Uterus (tissue), 4 donors: ENCODE data around the gene FBRS. TPM values are rescaled to one million over a fixed set of nuclear protein-coding genes. Genes with fewer than 3 reads are reported as not detected.

Source experiments
- DNase-seq, 2 donors: peaks; one replicate each; pipeline ENCODE4 v3.0.0-alpha.2; 2019 to 2020
- H3K27ac ChIP-seq, 2 donors: fragments of 200-600 bp; sonication (generic); 1 replicate in 1 of 2; 2 replicates in 1 of 2; pipeline ENCODE4 v1.5.1; 2016 to 2018
- H3K27me3 ChIP-seq, 2 donors: fragments of 200-600 bp; sonication (generic); one replicate each; pipeline ENCODE4 v1.5.1; 2018 to 2019; ENCODE audit warnings: control low read depth in 1 of 2
- H3K36me3 ChIP-seq, 2 donors: fragments of 200-600 bp; sonication (generic); one replicate each; pipeline ENCODE4 v1.5.1; 2019; ENCODE audit warnings: control low read depth in 1 of 2
- H3K4me1 ChIP-seq, 2 donors: fragments of 200-600 bp; sonication (generic); one replicate each; pipeline ENCODE4 v1.5.1; 2018 to 2019; ENCODE audit warnings: control low read depth in 1 of 2
- H3K4me3 ChIP-seq, 2 donors: fragments of 200-600 bp; sonication (generic); 1 replicate in 1 of 2; 2 replicates in 1 of 2; pipeline ENCODE4 v1.5.1; 2018 to 2019; ENCODE audit warnings: mild to moderate bottlenecking in 1 of 2
- H3K9me3 ChIP-seq, 2 donors: fragments of 200-600 bp; sonication (generic); one replicate each; pipeline ENCODE4 v1.5.1; 2019; ENCODE audit warnings: control low read depth in 1 of 2
- POLR2A ChIP-seq, 2 donors: fragments of 450-650 bp; IDR thresholded peaks; one replicate each; pipeline ENCODE4 v1.6.1; 2016; ENCODE audit warnings: antibody characterized with exemption in 2 of 2, mild to moderate bottlenecking in 1 of 2, moderate library complexity in 1 of 2
- intact Hi-C: fragments of 100-400 bp; cut with DNase I; formaldehyde crosslinking; loops from one replicate; pipeline ENCODE4 v1.15.1; 2023; ENCODE audit warnings: low total_unique reads
- total RNA-seq, 4 donors: library from RNA; depleted of rRNA in 3 of 4; stranded (reverse); fragments of >200 nt in 3 of 4; gene quantifications; one replicate each; pipeline versions ENCODE4 v1.1.0 to v1.2.4, GENCODE V29; 2014 to 2023
- TF ChIP-seq, protein P1 (sequence below), 4 experiments: fragments of 200-600 bp in 2 of 4; fragments of 450-650 bp in 2 of 4; sonication (generic) in 2 of 4; IDR thresholded peaks; one replicate each; pipeline ENCODE4 v1.5.1; 2016 to 2019; ENCODE audit warnings: antibody characterized with exemption in 4 of 4, mild to moderate bottlenecking in 2 of 4, moderate library complexity in 1 of 4
- donor health status: DM: yes; HTN: yes; CAD: no.

FBRS gene
- total RNA-seq, 4 donors from 2014 or later, result 8.5 to 78.4 (median 16.5) TPM

DNA sequence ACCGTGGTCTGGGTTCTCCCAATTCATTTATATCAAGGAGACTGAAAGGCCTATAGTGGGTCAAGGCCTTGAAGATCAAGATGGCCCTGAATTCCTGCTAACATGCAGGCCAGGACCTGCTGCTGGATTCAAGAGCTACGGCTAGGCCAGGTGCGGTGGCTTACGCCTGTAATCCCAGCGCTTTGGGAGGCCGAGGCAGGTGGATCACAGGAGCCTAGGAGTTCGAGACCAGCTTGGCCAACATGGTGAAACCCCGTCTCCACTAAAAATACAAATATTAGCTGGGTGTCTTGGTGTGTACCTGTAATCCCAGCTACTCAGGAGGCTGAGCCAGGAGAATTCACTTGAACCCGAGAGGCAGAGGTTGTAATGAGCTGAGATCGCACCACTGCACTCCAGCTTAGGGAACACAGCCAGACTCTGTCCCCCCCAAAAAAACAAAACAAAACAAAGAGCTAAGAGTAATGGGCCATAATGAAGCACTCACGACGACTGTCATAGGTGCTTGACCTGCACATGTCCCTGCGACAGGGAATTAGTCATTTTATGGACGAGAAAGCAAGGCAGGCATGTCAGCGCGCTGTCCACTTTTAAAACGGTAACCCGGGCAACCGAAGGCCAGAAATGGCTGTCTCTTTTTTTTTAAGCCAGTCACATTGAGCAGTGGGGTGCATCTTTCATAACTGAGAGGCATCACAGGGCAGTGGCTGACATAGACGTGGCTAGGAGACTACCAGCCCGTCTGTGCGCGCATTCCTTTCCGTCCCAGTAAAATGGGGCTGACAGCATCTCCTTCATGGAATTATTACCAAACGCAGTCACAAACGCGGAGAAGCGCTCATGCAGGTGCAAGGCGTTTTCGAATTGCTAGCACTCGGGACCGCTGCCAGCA lies 1.0 kb upstream of the FBRS start:
- peak overlapping the region; percentile 69 to 88 for H3K27ac ChIP-seq
- intact Hi-C loops, result no loop called here
- DNase-seq, result no peak
- peaks cover 0 to 14% of the 10 kb centered on the region in 2 donors for H3K4me1 ChIP-seq
- no peaks in the 10 kb centered on the region for H3K9me3 ChIP-seq
- no peak for TF ChIP-seq POLR2A (IDR thresholded peaks at IDR 0.05)
- TF ChIP-seq, protein P1, sequence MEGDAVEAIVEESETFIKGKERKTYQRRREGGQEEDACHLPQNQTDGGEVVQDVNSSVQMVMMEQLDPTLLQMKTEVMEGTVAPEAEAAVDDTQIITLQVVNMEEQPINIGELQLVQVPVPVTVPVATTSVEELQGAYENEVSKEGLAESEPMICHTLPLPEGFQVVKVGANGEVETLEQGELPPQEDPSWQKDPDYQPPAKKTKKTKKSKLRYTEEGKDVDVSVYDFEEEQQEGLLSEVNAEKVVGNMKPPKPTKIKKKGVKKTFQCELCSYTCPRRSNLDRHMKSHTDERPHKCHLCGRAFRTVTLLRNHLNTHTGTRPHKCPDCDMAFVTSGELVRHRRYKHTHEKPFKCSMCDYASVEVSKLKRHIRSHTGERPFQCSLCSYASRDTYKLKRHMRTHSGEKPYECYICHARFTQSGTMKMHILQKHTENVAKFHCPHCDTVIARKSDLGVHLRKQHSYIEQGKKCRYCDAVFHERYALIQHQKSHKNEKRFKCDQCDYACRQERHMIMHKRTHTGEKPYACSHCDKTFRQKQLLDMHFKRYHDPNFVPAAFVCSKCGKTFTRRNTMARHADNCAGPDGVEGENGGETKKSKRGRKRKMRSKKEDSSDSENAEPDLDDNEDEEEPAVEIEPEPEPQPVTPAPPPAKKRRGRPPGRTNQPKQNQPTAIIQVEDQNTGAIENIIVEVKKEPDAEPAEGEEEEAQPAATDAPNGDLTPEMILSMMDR (IDR thresholded peaks at IDR 0.05), result no peak
- peak overlapping the region; percentile 17 to 42 for H3K4me3 ChIP-seq
- H3K36me3 ChIP-seq, result no peaks in the 10 kb centered on the region
- H3K27me3 ChIP-seq, result no peaks in the 10 kb centered on the region

DNA sequence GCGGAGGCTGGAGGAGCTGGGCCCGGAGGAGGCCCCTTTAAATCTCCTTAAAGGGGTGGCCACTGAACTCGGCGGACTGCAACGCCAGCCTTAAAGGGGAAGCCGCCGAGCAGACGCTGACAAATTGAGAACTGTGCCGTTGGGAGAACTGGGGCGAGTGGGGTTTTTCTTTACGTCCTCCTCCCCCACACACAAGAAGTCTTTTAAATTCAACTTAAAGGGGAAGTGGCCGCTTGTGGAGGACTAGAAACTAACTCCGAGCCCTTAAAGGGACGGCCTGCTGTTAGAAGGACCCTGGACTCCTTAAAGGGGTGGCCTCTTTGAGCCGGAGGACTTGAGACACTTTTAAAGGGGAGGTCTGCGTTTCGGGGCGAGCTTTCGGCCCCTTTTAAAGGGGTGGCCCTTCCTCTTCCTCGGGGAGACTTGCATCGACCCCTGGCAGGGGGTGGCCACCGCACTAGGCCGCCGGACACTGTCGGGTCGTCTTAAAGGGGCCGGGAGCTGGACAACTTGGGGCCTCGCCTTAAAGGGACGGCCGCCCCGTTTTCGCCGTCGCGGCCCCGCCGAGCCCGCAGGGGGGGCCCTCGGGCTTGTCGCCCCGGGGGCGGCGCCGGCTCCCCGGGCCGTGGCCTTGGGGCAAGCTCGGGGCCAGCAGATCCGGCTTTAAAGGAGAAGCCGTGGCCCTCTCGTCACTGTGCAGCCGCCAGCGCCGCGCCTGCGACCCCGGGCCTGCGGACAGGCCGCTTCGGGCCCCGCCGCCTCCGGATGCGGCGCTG lies 688 bp downstream of the FBRS start:
- Histone ChIP-seq H3K36me3 (no peaks in the 10 kb centered on the region), H3K27me3 (no peaks in the 10 kb centered on the region), H3K4me3 (peak overlapping the region; percentile 60 to 94), H3K27ac (peak overlapping the region; percentile 99), H3K4me1 (peaks cover 0 to 18% of the 10 kb centered on the region in 2 donors), H3K9me3 (no peaks in the 10 kb centered on the region)
- TF ChIP-seq, protein P1 (IDR thresholded peaks at IDR 0.05), result peak in 2 of 4 experiments; percentile 12 to 23
- TF ChIP-seq POLR2A (IDR thresholded peaks at IDR 0.05), result peak in 1 of 2 donors; percentile 24
- intact Hi-C loops, result no loop called here
- DNase-seq, result peak; percentile 82 to 91

DNA sequence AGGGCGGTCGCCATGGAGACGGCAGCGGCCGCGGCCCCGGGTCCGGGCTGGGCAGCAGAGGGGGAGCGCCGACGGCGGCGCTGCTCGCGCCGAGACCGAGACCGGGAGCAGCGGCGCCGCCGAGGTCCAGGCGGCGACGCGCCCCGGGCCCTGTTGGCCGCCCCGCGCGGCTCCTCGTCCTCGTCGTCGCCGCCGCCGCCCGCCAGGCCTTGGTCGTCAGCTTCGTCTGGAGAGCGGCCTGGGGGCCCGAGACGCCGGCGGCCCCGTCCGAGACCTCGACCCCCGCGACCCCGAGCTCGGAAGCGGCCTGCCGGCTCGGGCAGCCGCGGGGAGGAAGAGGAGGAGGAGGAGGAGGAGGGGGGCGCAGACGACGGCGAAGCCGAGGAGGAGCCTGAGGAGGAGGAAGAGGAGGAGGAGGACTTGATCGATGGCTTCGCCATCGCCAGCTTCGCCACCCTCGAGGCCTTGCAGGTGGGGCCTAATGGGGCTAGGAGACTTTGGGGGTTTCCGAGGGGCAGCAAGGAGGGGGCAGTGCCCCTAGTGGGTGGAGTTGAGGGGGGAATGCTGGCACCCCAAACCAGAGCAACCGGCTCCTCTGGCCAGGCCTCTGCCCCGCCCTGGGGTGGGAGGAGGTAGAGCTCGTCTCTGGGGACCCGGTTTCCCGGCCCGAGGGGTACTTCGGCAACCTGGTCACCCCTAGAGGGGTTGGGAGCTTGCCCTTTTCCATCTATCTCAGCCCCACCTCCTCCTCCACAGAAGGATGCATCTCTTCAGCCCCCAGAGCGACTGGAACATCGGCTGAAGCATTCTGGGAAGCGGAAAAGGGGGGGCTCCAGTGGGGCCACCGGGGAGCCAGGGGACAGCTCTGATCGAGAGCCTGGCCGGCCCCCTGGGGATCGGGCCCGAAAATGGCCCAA lies 1.5 kb downstream of the FBRS start:
- no peak for TF ChIP-seq POLR2A (IDR thresholded peaks at IDR 0.05)
- TF ChIP-seq, protein P1 (IDR thresholded peaks at IDR 0.05), result no peak
- Histone ChIP-seq H3K4me3 (peak overlapping the region; percentile 60 to 94), H3K36me3 (no peaks in the 10 kb centered on the region), H3K27me3 (no peaks in the 10 kb centered on the region), H3K4me1 (peaks cover 0 to 18% of the 10 kb centered on the region in 2 donors), H3K27ac (peak overlapping the region; percentile 99), H3K9me3 (no peaks in the 10 kb centered on the region)
- peak in 1 of 2 donors; percentile 46 for DNase-seq
- intact Hi-C loops, result no loop called here

DNA sequence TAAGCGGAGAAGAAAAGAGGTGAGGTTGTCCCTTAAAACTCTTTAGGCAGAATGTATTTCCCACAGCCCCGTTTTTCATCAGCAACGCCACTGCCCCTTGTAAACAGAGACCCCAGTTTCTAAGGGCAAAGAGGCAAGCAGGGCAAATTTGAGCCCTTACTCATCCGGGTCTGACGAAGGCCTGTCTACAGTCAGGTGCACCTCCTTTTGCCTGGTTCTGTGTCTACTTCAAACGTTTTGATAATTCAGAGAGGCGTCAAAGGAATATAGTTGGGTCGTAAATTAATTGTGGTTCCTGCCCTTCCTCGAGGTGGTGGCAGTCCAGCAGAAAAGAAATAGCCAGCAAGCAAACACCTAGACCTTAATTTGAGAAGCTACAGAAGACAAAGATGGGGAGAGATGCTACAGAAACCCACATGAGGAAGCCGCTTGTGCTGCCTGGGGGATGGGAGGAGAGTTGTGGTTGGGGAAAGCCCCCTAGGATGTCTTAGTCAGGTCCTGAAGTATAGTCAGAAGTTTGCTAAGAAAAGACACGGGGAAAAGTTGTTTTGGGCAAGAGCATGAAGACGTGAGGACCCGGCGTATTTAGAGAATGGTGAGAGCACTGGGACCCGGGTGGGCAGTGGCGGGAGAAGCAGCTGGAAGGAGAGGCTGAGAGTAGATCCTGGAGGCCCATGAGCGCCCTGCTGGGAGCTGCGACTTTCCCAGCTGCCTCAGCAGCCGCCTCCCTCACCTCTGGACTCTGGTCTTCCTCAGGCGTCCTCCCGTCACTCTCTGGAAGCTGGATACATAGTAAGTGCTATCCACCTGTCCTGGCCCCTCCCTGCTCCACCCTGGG lies 2.4 kb downstream of the FBRS start:
- no peaks in the 10 kb centered on the region for H3K9me3 ChIP-seq
- H3K4me1 ChIP-seq, result peaks cover 0 to 18% of the 10 kb centered on the region in 2 donors
- H3K4me3 ChIP-seq, result peak overlapping the region; percentile 60 to 94
- intact Hi-C loops, result no loop called here
- no peak for DNase-seq
- H3K27ac ChIP-seq, result peak overlapping the region; percentile 99
- H3K36me3 ChIP-seq, result no peaks in the 10 kb centered on the region
- no peaks in the 10 kb centered on the region for H3K27me3 ChIP-seq
- TF ChIP-seq POLR2A (IDR thresholded peaks at IDR 0.05), result no peak
- TF ChIP-seq, protein P1 (IDR thresholded peaks at IDR 0.05), result no peak
